ENCODE data around the gene GTF2H3. TPM values are rescaled to one million over a fixed set of nuclear protein-coding genes. Genes with fewer than 3 reads are reported as not detected.
A peak's percentile ranks its signal among the peaks of the same experiment; 100 is the strongest.
"Not testable (repeated sequence)": the region's sequence is repeated elsewhere in the genome, so short reads cannot be mapped to it uniquely, and the experiment has no call there.

Gene GTF2H3
- polyA plus RNA-seq, 2 of the 4 experiments (the other 2 are of a cell fraction), result 25.5 to 85.3 TPM

DNA sequence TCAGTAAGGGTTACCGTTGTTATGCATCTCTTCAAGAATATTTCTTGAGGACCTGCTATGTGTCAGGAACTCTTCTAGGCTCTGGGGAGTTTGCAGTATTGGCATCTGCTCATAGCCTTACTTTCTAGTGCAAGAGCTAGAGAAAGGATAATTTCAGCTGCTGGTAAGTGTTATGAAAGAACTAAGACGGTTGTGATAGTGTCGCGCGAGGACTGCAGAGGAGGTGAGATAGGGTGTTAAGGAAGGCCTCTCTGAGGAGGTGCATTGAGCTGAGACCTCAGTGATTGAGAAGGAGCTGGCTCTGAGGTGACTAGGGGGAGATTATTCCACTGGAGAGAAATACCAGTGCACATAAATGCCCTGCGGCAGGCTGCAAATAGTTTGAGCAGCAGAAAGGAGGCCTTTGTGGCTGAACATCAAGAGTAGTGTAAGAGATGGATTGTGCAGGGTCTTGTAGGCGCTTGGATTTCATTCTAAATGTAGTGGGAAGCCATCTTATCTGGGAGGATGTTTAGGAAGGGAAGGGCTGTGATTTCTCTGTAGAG, 30.9 kb upstream of the GTF2H3 start:
- TF ChIP-seq, protein P1, sequence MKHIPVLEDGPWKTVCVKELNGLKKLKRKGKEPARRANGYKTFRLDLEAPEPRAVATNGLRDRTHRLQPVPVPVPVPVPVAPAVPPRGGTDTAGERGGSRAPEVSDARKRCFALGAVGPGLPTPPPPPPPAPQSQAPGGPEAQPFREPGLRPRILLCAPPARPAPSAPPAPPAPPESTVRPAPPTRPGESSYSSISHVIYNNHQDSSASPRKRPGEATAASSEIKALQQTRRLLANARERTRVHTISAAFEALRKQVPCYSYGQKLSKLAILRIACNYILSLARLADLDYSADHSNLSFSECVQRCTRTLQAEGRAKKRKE (CRISPR knock-in tag; IDR thresholded peaks at IDR 0.05; ENCODE audit: low read depth), result no peak
- TF ChIP-seq HDAC2 (IDR thresholded peaks at IDR 0.05) (no peak), MAZ (IDR thresholded peaks at IDR 0.05; ENCODE audit: borderline replicate concordance, low read depth, low read length) (no peak), CEBPB (IDR thresholded peaks at IDR 0.05) (no peak), KDM5A (IDR thresholded peaks at IDR 0.05) (no peak), CBX2 (IDR thresholded peaks at IDR 0.05; ENCODE audit: borderline replicate concordance, low read depth) (no peak), CHD4 (IDR thresholded peaks at IDR 0.05; ENCODE audit: borderline replicate concordance) (no peak), TP53 (CRISPR knock-in tag; IDR thresholded peaks at IDR 0.05) (no peak), KDM1A (IDR thresholded peaks at IDR 0.05; ENCODE audit: low read depth) (no peak), JUNB (IDR thresholded peaks at IDR 0.05) (no peak)
- TF ChIP-seq, protein P2, sequence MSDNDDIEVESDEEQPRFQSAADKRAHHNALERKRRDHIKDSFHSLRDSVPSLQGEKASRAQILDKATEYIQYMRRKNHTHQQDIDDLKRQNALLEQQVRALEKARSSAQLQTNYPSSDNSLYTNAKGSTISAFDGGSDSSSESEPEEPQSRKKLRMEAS (IDR thresholded peaks at IDR 0.05), result no peak
- peak overlapping the region; percentile 85 to 98 for H3K27ac ChIP-seq
- WGBS (ENCODE audit: missing lambda C conversion rate), result 23% methylated on average over 7 of the region's 7 CpGs
- ATAC-seq (peak in 1 of 2 experiments; percentile 4; a peak in 2 of 6 replicates), FAIRE-seq (no peak), DNase-seq (ENCODE audit: low read depth in 1 of 2, low spot score in 1 of 2) (no peak)
- ChIA-PET POLR2A (interaction anchor here (0.6 to 1.6 kb wide), 7 partner anchors 12 to 705 kb away, joined by 3 to 5 read pairs (median 3); partner anchors contain the start of genes SBNO1 and SNRNP35), CTCF (interaction anchor here (0.8 to 3.4 kb wide), 11 partner anchors 9 to 332 kb away, joined by 3 to 20 read pairs (median 4); partner anchors contain the start of genes RILPL1 and SNRNP35)
- H3K4me2 ChIP-seq, result peak overlapping the region; percentile 82
- peaks cover 19% of the 10 kb centered on the region for H3K4me1 ChIP-seq
- H3K4me3 ChIP-seq, result peak overlapping the region; percentile 71
- no peaks in the 10 kb centered on the region for H3K9me3 ChIP-seq

DNA sequence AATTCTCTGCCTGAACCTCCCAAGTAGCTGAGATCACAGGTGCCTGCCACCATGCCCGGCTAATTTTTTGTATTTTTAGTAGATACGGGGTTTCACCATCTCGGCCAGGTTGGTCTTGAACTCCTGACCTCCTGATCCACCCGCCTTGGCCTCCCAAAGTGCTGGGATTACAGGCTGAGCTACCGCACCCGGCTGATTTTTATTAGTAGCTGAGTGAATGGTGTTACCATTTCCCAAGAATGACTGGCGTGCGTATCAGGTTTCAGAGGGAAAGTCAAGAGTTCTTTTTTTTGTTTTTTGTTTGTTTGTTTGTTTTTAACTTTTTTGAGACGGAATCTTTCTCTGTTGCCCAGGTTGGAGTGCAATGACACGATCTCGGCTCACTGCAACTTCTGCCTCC, 30.1 kb upstream of the GTF2H3 start:
- H3K9me3 ChIP-seq; POLR2A ChIA-PET; H3K27ac ChIP-seq; ATAC-seq; DNase-seq (ENCODE audit: low read depth in 1 of 2, low spot score in 1 of 2); FAIRE-seq: not testable (repeated sequence)
- CTCF ChIA-PET, result interaction anchor here (1.2 to 1.9 kb wide), 2 partner anchors 10 to 15 kb away, joined by 3 to 13 read pairs; no protein-coding TSS in a partner anchor
- WGBS (ENCODE audit: missing lambda C conversion rate), result 90% methylated on average over 11 of the region's 11 CpGs
- H3K4me2 ChIP-seq, result peak overlapping the region; percentile 82
- peaks cover 19% of the 10 kb centered on the region for H3K4me1 ChIP-seq
- H3K4me3 ChIP-seq, result peak overlapping the region; percentile 71; the same call in 1 of the 3 replicates

DNA sequence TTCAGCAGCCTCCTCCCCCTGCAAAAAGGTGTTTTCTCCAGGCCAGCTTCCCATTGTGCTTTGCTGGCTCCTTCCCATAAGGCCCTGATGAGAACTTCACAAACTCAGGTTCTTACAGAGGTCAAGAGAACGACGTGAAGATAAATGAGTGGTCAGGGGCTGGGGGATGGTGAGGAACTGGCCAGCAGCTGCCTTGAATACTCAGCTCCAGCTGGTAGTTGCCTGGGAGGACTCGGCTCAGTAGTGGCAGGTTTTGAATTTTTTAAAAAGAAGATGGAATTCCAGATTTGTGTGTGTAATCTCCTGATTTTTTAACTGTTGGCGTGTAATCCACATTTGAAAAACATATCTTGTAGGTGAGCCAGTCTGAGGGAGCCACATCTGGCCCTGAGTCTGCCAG, 25.9 kb upstream of the GTF2H3 start:
- Histone ChIP-seq H3K9me3 (no peaks in the 10 kb centered on the region), H3K27ac (no peak overlapping the region), H3K4me1 (peaks cover 12% of the 10 kb centered on the region; the same call in 1 of the 3 replicates), H3K4me3 (no peak overlapping the region), H3K4me2 (no peak overlapping the region)
- FAIRE-seq (no peak), DNase-seq (ENCODE audit: low read depth in 1 of 2, low spot score in 1 of 2) (no peak), ATAC-seq (no peak)
- WGBS (ENCODE audit: missing lambda C conversion rate), result 95% methylated on average over 4 of the region's 4 CpGs
- POLR2A ChIA-PET, result no interaction called here
- CTCF ChIA-PET, result interaction anchor here (1.3 kb wide), 1 partner anchor 11 kb away, joined by 4 read pairs; no protein-coding TSS in a partner anchor
- TF ChIP-seq NFE2L2 (conservative IDR thresholded peaks at IDR 0.05; ENCODE audit: low read length) (no peak), ZNF302 (CRISPR knock-in tag; IDR thresholded peaks at IDR 0.05) (no peak)

DNA sequence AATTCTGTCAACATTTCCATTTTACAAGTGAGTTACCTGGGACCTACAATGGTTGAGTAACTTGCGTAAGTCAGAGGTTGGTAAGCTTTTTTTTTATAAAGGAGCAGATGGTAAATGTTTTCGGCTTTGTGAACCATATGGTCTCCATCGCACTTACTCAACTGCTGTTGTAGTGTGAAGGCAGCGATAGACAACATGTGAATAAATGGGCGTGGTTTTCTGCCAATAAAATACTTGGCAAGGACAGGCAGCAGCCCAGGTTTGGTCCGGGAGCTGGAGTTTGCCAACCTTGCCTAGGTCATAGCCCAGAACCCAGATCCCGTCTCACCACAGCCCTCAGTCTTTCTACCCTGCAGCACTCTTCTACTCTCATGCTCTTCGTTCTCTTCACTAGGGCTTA, 25.4 kb upstream of the GTF2H3 start:
- ChIA-PET CTCF (interaction anchor here (1.3 kb wide), 1 partner anchor 11 kb away, joined by 4 read pairs; no protein-coding TSS in a partner anchor), POLR2A (no interaction called here)
- Histone ChIP-seq H3K4me1 (peaks cover 10% of the 10 kb centered on the region; the same call in 1 of the 3 replicates), H3K27ac (no peak overlapping the region), H3K9me3 (no peaks in the 10 kb centered on the region), H3K4me3 (no peak overlapping the region), H3K4me2 (no peak overlapping the region)
- ATAC-seq (no peak), DNase-seq (ENCODE audit: low read depth in 1 of 2, low spot score in 1 of 2) (no peak), FAIRE-seq (no peak)
- TF ChIP-seq CBX2 (IDR thresholded peaks at IDR 0.05; ENCODE audit: borderline replicate concordance, low read depth), result no peak
- TF ChIP-seq FOSL2 (IDR thresholded peaks at IDR 0.05), result no peak
- TF ChIP-seq FOSL2 (CRISPR knock-in tag; IDR thresholded peaks at IDR 0.05), result no peak
- TF ChIP-seq, protein P3, sequence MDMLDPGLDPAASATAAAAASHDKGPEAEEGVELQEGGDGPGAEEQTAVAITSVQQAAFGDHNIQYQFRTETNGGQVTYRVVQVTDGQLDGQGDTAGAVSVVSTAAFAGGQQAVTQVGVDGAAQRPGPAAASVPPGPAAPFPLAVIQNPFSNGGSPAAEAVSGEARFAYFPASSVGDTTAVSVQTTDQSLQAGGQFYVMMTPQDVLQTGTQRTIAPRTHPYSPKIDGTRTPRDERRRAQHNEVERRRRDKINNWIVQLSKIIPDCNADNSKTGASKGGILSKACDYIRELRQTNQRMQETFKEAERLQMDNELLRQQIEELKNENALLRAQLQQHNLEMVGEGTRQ (IDR thresholded peaks at IDR 0.05), result no peak
- TF ChIP-seq, protein P4, sequence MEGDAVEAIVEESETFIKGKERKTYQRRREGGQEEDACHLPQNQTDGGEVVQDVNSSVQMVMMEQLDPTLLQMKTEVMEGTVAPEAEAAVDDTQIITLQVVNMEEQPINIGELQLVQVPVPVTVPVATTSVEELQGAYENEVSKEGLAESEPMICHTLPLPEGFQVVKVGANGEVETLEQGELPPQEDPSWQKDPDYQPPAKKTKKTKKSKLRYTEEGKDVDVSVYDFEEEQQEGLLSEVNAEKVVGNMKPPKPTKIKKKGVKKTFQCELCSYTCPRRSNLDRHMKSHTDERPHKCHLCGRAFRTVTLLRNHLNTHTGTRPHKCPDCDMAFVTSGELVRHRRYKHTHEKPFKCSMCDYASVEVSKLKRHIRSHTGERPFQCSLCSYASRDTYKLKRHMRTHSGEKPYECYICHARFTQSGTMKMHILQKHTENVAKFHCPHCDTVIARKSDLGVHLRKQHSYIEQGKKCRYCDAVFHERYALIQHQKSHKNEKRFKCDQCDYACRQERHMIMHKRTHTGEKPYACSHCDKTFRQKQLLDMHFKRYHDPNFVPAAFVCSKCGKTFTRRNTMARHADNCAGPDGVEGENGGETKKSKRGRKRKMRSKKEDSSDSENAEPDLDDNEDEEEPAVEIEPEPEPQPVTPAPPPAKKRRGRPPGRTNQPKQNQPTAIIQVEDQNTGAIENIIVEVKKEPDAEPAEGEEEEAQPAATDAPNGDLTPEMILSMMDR (IDR thresholded peaks at IDR 0.05), result no peak
- no peak for TF ChIP-seq TFCP2L1 (CRISPR knock-in tag; IDR thresholded peaks at IDR 0.05)
- WGBS (ENCODE audit: missing lambda C conversion rate), result 93% methylated on average over 8 of the region's 8 CpGs
